Measurements from ENCODE around the gene AGAP9.
"Not testable (repeated sequence)": the region's sequence is repeated elsewhere in the genome, so short reads cannot be mapped to it uniquely, and the experiment has no call there.

- TF ChIP-seq RAD21 (conservative IDR thresholded peaks at IDR 0.05); CTCF (IDR thresholded peaks at IDR 0.05; ENCODE audit: poor library complexity, severe bottlenecking); MXI1 (conservative IDR thresholded peaks at IDR 0.05; ENCODE audit: poor library complexity, severe bottlenecking); TAF1 (IDR thresholded peaks at IDR 0.05; ENCODE audit: low read depth): not testable (repeated sequence)
Observed at GRCh38 chr10:47481182-47481766, 42.2 kb downstream of the AGAP9 start.

All from neural cell (in vitro differentiated cells).